Body of pancreas (tissue), 4 donors: ENCODE results near the gene NCOA6.

Experiments
- CTCF ChIP-seq, 7 experiments: fragments of 450-650 bp in 4 of 7; fragments of 200-600 bp in 3 of 7; sonication (generic) in 3 of 7; IDR thresholded peaks; one replicate each; pipeline ENCODE4 v1.5.1; 2016 to 2019; ENCODE audit warnings: antibody characterized with exemption in 7 of 7
- POLR2A ChIP-seq, 3 donors: fragments of 450-650 bp; IDR thresholded peaks; one replicate each; pipeline ENCODE4 v1.6.1; 2016; ENCODE audit warnings: antibody characterized with exemption in 3 of 3, mild to moderate bottlenecking in 2 of 3

DNA sequence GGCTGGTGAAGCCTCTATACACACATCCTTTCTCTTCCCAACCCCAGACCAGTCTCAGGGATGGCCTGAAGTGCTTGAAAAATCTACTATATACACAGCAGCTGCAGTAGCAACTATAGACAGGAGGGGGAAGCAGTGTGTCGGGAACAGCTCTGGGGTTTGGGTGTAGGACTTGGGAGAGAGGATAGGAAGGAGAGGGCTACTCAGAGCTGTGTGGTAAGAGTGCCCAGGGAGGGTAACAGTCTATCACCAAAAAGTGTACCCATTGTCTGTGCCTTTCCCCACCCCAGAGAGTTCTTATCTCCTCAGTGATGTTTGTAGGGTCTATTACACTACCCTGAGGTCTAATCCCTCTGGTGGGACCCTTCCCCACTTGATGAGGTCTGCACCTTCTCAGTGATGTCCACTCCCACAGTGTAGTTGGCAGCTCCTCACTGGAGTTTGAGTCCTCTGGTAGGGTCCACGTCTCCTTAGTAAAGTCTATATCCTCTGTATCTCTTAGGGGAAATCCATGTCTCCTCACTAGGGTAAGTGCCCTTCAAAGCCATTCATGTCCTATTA, 48.7 kb upstream of the NCOA6 start:
- TF ChIP-seq CTCF (IDR thresholded peaks at IDR 0.05) (peak; percentile 71 to 98 (median 90)), POLR2A (IDR thresholded peaks at IDR 0.05) (no peak)
